ENCODE data around the gene AJM1.

DNA sequence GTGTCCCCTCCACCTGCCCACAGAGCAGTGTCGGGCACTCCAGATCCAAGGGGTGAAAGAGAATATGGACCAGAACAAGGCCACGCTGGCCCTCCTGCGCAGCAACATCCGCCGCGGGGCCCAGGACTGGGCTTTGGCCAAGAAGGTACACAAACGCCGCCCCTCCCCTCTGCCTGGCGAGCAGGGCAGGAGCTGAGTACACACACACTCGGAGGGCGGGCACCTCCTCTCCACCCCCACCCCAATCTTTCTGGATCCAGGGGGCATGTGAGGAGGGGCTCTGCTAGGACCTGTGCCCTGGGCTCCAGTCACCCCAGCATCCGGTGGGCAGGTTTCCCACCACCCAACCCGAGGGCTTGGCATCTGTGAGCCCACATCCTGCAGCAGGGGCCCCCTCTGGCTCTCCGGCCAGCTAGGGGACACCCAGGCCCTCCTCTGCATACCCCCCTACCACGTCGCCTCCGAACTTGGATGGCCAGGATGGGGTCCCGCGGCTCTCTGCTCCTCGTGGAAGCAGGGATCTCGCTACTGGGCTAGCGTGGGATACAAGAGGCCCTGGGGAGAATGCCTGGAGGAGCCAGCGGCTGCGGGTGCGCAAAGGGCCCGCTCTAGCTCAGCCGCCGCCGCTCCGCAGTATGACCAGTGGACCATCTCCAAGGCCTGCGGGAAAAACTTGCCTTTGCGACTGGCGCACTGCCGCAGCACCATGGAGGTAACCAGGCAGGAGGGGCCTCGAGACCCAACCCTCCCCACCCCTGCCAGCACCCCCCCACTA is 43.0 kb upstream of the AJM1 start:
- TF ChIP-seq EP300 (IDR thresholded peaks at IDR 0.05; ENCODE audit: borderline replicate concordance) (no peak), CREB1 (IDR thresholded peaks at IDR 0.05; ENCODE audit: low read depth) (no peak)
